Breast epithelium (tissue), 3 donors: Measurements from ENCODE around the gene FBXW12.

ENCODE experiments used
- POLR2A ChIP-seq: fragments of 450-650 bp; IDR thresholded peaks from one replicate; pipeline ENCODE4 v1.6.1; 2016; ENCODE audit warnings: antibody characterized with exemption, mild to moderate bottlenecking, moderate library complexity
- POLR2AphosphoS5 ChIP-seq, 3 donors: sonication (generic); formaldehyde crosslinking; IDR thresholded peaks; one replicate each; pipeline ENCODE4 v1.6.1; 2017; ENCODE audit warnings: antibody characterized with exemption in 3 of 3
- TF ChIP-seq, protein P1 (sequence below), 3 donors: fragments of 450-650 bp; IDR thresholded peaks; one replicate each; pipeline ENCODE4 v1.5.1; 2016 to 2017; ENCODE audit warnings: antibody characterized with exemption in 3 of 3, mild to moderate bottlenecking in 3 of 3, moderate library complexity in 3 of 3

- TF ChIP-seq POLR2A (no peak), POLR2AphosphoS5 (IDR thresholded peaks at IDR 0.05) (no peak)
- TF ChIP-seq, protein P1, sequence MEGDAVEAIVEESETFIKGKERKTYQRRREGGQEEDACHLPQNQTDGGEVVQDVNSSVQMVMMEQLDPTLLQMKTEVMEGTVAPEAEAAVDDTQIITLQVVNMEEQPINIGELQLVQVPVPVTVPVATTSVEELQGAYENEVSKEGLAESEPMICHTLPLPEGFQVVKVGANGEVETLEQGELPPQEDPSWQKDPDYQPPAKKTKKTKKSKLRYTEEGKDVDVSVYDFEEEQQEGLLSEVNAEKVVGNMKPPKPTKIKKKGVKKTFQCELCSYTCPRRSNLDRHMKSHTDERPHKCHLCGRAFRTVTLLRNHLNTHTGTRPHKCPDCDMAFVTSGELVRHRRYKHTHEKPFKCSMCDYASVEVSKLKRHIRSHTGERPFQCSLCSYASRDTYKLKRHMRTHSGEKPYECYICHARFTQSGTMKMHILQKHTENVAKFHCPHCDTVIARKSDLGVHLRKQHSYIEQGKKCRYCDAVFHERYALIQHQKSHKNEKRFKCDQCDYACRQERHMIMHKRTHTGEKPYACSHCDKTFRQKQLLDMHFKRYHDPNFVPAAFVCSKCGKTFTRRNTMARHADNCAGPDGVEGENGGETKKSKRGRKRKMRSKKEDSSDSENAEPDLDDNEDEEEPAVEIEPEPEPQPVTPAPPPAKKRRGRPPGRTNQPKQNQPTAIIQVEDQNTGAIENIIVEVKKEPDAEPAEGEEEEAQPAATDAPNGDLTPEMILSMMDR (IDR thresholded peaks at IDR 0.05) = no peak
These were observed 30.9 kb downstream of the FBXW12 start for GRCh38 chr3:48402907-48403306.
